Measurements from ENCODE around the gene INPP5B.
"Not testable (repeated sequence)": the region's sequence is repeated elsewhere in the genome, so short reads cannot be mapped to it uniquely, and the experiment has no call there.

The INPP5B gene

DNA sequence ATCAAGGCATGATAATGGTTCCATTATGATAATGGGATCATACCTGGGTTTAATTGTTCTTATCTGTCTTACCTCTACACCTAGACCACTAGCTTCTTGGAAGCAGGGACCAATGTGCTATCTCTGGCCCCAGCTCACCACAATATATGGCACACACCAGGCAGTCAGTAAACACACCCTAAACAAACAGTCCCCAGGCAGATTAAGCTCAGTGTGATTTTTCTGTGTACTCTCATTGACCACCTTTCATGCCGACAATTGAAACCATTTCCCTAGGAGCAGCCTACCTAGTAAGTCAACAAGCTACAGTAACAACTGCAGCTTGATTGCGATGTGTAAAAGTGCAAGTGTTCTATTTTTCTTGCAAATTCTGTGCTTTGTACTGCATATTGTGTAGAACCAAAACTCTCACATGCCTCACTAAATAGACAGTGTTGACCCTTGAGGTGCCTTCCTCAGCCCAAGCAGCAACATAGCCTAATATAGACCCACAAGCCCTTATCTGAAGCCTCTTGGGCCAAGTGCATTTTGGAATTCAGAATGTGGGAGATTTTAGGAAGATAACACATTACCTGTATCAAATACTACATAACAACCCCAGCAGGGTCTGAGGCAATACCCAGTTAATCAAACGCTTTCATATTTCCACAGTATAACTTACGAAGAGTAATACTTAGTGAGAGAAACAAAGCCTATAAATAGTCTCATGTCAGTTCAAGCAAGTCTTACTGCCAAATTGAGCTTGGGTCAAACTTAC lies 32.0 kb downstream of the INPP5B start:
- FAIRE-seq (no peak), DNase-seq (ENCODE audit: low spot score) (no peak)

DNA sequence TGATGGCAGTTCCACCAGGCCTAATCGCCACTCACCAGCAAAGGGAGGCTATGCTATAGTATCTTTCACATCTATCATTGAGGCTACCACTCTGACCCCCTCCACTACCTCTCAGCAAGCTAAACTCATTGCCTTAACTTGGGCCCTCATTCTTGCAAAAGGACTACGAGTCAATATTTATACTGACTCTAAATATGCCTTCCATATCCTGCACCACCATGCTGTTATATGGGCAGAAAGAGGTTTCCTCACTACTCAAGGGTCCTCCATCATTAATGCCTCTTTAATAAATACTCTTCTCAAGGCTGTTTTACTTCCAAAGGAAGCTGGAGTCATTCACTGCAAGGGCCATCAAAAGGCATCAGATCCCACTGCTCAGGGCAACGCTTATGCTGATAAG lies 35.4 kb downstream of the INPP5B start:
- not testable (repeated sequence) for DNase-seq (ENCODE audit: low spot score); FAIRE-seq

- DNase-seq (ENCODE audit: low spot score); FAIRE-seq: not testable (repeated sequence)
Observed at GRCh38 chr1:37910886-37911285, 36.0 kb downstream of the INPP5B start.

DNA sequence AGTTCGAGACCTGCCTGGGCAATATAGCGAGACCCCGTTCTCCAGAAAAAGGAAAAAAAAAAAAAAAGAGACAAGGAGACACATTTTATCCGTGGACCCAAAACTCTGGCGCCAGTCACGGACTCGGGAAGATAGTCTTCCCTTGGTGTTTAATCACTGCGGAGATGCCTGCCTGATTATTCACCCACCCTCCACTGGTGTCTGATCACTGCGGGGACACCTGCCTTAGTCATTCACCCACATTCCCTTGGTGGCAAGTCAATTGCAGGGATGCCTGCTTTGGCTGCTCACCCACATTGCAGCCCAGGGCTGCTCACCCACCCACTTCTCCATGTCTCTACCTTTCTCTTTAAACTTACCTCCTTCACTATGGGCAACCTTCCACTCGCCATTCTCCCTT lies 38.3 kb downstream of the INPP5B start:
- not testable (repeated sequence) for FAIRE-seq; DNase-seq (ENCODE audit: low spot score)

DNA sequence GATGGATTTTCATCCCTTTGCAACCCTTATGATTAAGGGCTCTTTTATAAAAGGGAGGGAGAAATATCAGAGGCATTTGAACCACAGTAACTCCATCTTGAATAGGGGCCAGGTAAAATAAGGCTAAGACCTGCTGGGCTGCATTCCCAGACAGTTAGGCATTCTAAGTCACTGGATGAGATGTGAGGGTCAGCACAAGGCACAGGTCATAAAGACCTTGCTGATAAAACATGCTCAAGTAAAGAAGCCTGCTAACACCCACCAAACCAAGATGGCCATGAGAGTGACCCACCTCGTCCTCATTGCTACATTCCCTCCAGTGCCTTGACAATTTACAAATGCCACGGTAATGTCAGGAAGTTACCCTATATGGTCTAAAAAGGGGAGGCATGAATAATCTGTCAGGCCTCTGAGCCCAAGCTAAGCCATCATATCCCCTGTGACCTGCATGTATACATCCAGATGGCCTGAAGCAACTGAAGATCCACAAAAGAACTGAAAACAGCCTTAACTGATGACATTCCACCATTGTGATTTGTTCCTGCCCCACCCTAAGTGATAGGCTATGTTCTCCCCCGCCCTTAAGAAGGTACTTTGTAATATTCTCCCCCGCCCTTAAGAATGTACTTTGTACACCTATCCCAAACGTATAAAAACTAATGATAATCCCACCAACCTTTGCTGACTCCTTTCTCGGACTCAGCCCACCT lies 39.3 kb downstream of the INPP5B start:
- FAIRE-seq: not testable (repeated sequence)

DNA sequence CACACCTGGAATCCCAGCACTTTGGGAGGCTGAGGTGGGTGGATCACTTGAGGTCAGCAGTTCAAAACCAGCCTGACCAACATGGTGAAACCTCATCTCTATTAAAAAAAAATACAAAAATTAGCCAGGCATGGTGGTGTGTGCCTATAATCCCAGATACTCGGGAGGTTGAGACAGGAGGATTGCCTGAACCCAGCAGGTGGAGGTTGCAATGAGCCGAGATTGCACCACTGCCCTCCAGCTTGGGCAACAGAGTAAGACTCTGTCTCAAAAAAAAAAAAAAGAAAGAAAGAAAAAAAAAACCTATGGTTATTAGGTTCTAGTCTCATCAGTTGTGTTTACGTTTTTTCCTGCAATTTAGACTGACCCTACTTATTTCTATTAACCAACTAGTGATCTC lies 40.3 kb downstream of the INPP5B start:
- not testable (repeated sequence) for FAIRE-seq

More for the DNA sequence above, 39.3 kb downstream of the INPP5B start:
- not testable (repeated sequence) for DNase-seq (ENCODE audit: low spot score)

GRCh38 chr1:37905727-37906126 lies 41.1 kb downstream of the INPP5B start:
- no peak for FAIRE-seq

More for the DNA sequence above, 40.3 kb downstream of the INPP5B start:
- not testable (repeated sequence) for DNase-seq (ENCODE audit: low spot score)

GRCh38 chr1:37903921-37904320 lies 42.9 kb downstream of the INPP5B start:
- DNase-seq (ENCODE audit: low spot score); FAIRE-seq: not testable (repeated sequence)

More at GRCh38 chr1:37905727-37906126, 41.1 kb downstream of the INPP5B start:
- no peak for DNase-seq (ENCODE audit: low spot score)

GRCh38 chr1:37902983-37903382 lies 43.9 kb downstream of the INPP5B start:
- no peak for FAIRE-seq
- DNase-seq (ENCODE audit: low spot score): no peak

DNA sequence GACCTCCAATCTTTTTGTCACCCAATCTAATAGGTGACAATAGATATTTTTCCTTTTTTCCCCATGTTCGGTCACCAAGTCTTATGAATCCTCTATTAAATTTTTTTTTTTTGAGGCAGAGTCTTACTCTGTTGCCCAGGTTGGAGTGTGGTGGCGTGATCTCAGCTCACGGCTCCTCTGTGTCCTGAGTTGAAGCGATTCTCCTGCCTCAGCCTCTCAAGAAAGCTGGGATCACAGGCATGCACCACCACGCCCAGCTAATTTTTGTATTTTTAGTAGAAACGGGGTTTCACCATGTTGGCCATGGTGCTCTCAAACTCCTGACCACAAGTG lies 45.0 kb downstream of the INPP5B start:
- no peak for DNase-seq (ENCODE audit: low spot score)
- FAIRE-seq: no peak

GRCh38 chr1:37901191-37901892 lies 45.5 kb downstream of the INPP5B start:
- DNase-seq (ENCODE audit: low spot score): no peak
- no peak for FAIRE-seq

DNA sequence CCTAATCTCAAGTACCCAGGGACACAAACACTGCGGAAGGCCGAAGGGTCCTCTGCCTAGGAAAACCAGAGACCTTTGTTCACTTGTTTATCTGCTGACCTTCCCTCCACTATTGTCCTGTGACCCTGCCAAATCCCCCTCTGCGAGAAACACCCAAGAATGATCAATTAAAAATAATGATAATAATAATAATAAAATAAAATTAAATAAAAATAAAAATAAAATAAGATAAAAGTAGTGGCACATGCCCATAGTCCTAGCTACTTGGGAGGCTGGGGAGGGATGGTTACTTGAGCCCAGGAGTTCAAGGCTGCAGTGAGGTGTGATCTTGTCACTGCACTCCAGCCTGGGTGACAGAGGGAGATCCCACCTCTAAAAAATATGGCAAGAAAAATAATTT lies 49.3 kb downstream of the INPP5B start:
- FAIRE-seq; DNase-seq (ENCODE audit: low spot score): not testable (repeated sequence)

DNA sequence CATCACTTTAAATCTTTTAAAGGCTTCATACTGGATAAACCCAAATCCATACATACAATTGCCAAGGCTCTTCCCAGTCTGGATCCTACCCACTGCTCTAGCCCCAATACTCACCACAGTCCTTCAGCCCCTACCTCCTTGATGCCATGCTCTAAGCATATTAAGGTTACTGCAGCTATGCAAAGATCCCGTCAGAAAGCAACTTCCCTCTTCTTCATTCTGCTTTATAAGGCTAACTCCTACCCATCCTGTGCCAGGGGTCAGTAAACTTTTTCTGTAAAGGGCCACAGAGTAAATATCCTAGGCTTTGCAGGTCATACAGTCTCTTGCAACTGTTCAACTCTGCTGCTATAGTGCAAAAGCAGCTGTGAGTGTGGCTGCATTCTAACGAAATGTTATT lies 53.2 kb downstream of the INPP5B start:
- DNase-seq (ENCODE audit: low spot score): no peak
- no peak for FAIRE-seq

DNA sequence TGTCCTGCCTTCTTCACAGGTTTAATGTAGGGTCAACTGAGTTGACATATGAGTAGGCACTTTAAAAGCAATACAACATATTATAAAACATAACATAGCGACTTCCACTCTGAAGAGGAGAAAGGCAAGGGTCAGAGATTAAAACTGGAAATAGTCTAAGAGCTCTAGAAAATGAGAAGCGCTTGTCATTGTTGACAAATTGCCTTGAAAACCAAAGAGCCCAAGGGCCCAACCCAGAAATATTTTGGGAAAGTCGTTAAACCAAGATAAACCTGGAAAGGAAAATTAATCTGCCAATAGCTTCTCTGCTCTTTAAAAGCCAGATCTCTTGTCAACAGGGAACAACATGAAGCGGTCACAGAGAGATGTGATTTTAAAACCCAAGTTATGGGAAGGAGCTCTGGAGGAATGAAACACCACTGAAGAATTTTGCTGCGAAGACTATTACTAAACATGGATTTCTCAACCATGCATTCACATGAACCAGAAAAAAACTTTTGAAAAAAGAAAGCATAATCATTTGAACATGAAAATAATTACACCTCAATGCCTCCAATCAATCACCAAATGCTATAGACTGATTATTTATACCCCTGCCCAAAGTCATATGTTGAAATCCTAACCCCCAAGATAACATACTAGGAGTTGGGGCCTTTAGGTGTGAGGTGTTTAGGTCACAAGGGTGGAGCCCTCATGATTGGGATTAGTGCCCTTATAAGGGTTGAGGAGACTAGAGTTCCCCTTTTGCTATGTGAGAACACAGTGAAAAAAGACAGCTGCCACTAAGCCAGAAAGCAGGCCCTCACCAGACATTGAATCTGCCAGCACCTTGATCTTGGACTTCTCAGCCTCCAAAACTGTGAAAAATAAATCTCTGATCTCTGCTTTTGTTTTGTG lies 54.5 kb downstream of the INPP5B start:
- FAIRE-seq (no peak), DNase-seq (ENCODE audit: low spot score) (no peak)

DNA sequence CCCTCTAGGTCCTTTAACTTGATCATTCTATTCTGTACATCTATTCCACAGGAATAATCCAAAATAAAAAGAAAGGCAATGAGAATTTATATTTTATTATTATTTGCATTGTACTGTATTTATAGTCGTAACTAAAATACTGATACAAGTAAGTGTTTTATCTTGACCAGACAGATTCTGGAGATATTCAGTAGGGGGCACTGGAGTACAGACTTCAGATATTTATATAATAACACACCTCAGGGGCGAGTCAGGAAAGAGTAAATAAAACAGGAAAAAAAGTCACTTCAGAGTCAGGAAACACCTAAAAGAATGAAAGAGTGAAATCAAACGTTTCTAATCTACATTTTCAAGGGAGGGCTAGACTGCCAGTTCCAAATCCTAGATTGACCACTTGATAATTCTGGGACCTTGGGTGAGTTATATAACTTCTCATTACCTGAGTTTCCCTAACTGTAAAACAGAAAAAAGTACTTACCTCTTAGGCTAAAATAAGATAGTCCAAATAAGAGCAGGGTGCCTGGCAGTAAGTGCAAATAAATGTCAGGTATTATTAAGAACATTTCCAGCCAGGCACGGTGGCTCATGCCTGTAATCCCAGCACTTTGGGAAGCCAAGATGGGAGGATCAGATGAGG lies 56.4 kb downstream of the INPP5B start:
- no peak for DNase-seq (ENCODE audit: low spot score)
- no peak for FAIRE-seq

DNA sequence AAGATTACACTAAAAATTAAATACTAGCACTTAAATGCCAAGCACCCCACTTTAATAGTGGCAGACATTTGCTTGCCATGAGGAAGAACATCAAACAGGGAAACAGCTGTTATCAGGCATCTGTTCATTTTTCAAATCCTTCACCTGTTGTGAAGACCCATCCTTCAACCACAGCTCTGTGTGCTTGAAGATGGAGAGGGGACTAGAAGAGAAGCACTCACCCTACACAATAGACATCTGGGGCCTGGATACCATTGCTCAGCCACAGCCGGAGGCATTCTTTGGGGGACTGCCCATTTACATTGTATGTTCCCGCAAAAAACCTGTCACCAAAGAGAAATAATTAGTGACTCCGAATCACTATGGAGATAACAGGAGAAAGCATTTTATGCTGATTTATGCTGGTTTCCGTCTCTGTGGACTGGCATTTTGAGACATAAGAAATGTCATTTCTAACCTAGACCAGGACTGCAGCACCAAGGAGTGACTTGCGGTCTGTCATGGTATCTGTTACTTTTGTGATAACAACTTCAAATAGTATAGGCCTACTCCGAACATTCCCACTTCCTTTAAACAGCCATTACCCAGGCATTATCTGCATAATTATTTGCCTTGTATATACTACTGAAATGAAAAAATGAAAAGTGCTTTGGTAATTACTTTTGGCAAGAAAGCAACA lies 58.7 kb downstream of the INPP5B start:
- FAIRE-seq (no peak), DNase-seq (ENCODE audit: low spot score) (no peak)

DNA sequence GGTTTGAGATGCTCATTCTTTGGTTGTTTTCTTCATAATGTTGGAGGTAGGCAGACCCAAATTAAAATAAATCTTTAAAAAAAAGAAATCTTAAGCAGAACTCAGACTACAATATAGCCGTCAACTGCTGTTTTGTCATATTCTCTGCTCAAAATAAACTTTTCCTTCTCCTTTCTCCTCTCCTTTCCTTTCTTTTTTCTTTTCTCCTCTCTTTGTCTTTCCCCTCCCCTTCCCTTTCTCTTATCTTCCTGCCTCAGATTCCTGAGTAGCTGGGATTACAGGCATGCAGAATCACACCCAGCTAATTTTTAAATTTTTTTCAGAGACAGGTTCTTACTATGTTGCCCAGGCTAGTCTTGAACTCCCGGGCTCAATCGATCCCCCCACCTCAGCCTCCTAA lies 62.7 kb downstream of the INPP5B start:
- DNase-seq (ENCODE audit: low spot score) (no peak), FAIRE-seq (no peak)

GRCh38 chr1:37883671-37884070 lies 63.2 kb downstream of the INPP5B start:
- no peak for FAIRE-seq
- no peak for DNase-seq (ENCODE audit: low spot score)

DNA sequence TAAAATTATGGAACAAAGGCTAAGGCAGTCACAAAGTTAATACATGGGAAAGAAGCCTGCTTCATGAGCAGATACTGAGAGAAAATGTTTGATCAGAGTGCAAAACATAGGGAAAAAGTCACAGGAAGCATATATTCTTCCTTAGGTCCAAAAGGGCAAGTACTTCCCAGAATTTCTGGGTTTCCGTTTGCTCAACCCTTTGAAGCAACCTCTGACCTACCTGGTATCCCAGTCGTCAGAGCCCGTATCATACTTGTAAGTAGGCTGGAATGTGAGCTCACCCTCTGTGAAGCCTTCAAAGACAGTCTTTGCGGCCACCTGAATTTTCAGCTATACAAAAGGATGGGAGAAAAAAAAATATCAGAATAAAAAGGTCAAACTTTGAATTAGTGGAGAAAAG lies 67.0 kb downstream of the INPP5B start:
- DNase-seq (ENCODE audit: low spot score) (no peak), FAIRE-seq (no peak)

- FAIRE-seq (no peak), DNase-seq (ENCODE audit: low spot score) (no peak)
Observed at GRCh38 chr1:37878071-37878470, 68.8 kb downstream of the INPP5B start.

Data from urothelium cell line (cell line).